GM19351 (cell line): ENCODE data around the gene COBL.

Source experiments
- ATAC-seq: cut with Tn5 transposase; IDR thresholded peaks from one replicate; pipeline ENCODE4 v1.9.1; 2021; ENCODE audit warnings: mild to moderate bottlenecking, moderate library complexity; ENCODE audit not compliant: unreplicated experiment

The COBL gene

DNA sequence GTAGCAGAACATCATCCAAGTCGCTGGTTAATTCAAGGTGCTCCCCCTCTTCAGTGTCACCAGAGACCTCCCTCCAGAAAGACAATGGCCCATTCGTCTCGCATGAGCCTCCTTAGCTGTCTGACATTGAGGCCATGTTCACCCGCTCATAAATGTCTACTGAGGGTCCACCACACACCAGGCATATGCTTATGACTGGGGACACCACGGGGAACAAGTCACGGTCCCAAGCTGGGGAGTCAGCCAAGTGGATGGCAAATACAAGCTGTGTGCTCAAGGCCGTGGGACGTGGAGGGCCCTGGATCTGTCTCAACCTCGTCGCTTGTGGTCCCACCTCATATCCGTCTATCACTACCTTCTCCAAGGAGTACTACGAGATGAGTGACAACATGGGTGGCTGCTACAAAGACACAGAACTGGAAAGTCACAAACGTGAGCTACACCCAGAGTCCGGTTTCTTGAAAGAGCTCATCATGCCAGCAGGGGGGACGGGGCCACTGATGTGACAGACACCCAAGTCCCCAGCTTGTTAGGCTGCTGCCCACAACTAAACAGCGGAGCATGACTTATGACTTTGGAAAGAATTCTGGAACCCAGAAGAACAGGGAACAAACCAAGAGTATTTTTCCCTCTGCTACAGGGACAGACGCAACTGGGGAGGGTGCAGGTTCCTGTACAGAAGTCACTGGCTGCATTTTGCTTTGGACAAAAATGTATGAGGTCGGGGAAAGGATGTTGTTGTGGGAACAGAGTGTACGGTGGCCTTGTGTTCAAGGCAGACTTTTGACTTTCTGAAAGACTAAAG is 189.6 kb downstream of the COBL start:
- no peak for ATAC-seq

- no peak for ATAC-seq
These were observed 190.3 kb downstream of the COBL start for GRCh38 chr7:51126324-51126723.

DNA sequence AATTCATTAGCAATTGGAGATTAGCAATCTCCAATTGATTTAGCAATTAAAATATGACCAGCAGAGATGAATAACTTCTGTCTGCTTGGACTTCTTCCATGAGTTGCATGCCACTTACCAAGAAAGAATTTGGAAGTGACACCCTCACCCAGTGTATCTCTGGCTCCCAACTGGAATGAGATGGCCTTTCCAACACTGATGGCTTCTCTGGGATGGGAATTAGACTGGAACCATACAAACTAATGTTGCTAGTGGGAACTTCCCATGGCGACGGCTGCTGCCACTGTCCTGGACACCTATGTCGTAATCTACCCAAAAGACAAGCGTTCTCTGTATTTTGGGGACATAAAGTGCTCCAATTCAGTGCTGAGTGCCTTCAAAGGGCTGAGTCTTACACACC is 192.3 kb downstream of the COBL start:
- ATAC-seq, result no peak

- no peak for ATAC-seq
These were observed 193.1 kb downstream of the COBL start for GRCh38 chr7:51123322-51124019.

DNA sequence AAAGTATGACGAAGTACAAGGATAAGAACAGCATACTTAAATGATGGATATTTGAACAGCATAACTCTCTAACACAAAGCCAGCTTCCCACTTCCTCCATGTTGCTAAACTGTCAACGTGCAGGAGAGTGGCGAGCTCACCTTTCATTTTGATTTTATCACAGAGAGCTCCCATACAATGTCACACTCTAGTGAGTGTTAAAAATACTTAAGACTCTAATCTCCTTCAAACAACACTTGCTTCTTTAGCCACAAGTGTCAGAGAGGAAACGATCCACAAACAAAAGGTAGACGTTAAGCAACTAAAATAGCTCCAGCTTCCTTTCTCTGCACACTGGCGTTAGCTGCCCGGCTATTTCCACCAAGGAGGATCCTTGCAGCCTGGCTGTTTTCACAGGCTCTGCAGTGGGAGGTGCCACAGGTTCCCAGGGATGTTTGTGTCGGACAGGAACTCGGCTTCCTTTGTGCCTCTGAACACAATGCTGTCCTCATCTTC is 194.6 kb downstream of the COBL start:
- no peak for ATAC-seq

DNA sequence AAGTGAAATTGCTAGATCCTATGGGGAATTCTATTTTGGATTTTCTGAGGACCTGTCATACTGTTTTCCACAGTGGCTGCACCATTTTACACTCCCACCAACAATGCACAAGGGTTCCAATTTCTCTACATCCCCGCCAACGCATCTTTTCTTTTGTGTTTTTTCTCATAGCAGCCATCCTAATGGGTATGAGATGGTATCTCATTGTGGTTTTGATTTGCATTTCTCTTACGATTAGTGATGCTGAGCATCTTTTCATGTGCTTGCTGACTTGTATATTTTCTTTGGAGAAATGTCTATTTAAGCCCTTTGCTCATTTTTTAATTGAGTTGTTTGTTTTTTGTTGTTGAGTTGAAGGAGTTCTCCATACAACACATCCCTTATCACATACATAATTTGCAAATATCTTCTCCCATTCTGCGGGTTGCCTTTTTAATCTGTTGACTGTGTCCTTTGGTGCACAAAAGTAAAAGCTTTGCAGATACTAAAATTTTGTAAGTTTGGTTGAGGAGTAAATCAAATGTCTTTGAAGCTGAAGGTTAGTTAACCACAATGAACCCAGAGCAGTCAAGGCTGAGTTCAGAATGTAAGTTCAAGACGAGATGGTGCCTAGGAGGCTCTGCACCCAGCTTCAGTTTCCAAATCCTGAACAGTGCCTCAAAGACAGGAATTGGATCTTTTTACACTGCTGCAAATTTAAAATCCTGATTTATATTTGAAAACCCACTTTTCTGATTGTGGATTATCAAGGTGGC is 195.4 kb downstream of the COBL start:
- ATAC-seq, result no peak

GRCh38 chr7:51118628-51119027 is 198.0 kb downstream of the COBL start:
- no peak for ATAC-seq

DNA sequence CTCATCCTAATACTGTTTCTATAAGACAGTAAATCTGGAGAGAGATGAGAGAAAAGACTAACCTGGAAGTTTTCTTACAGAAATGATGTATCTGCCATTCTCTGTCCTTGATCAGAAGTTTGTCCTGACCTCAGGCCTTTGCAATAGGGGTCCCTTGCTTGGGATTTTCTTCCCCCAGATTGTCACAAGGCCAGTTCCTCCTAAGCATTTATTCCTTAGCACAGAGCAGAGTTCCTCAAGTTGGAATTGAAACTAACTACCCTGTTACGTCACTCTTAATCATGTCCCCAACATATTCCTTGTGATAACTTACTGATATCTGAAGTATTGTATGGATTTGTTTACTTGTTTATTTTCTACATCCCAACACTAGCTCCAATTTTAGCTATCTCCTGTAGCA is 202.1 kb downstream of the COBL start:
- no peak for ATAC-seq

DNA sequence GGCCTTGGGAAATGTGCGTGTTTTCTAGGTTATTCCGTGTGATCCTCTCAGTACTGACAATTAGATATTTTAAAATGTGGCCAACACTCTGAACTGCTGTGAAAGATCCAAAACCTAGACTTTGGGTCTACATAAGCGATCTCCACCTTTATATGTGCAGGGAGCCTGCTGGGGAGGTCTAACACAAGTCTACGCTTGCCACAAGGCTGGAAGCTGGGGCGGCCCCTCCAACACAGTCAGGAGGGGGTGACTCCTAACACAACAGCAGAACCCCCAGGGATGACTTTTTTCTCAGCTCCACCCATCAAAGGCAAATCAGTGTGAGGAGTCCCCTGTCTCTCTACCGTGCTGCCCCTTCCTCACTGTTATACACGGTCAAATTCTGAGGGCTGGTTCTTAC is 202.6 kb downstream of the COBL start:
- ATAC-seq, result no peak

DNA sequence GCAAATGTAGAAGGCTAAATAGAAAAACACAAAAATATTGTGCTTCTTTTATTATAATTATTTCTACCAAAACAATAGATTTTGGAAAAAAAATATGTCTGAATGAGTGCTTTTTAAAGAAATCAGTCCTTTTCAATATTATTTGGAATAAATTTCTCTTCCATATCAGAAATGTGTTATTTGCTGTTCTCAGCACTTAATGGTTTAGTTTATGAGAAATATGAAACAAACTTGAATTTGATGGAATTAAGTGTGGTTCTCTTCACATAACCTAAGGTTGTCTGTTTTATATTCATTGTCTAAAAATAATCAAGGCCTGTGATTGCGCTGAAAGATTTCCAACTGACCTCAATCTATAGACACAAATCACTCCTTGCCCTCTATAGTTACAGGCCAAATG is 203.0 kb downstream of the COBL start:
- no peak for ATAC-seq

- no peak for ATAC-seq
These were observed 205.2 kb downstream of the COBL start for GRCh38 chr7:51111241-51111940.

GRCh38 chr7:51108134-51108533 is 208.5 kb downstream of the COBL start:
- no peak for ATAC-seq

DNA sequence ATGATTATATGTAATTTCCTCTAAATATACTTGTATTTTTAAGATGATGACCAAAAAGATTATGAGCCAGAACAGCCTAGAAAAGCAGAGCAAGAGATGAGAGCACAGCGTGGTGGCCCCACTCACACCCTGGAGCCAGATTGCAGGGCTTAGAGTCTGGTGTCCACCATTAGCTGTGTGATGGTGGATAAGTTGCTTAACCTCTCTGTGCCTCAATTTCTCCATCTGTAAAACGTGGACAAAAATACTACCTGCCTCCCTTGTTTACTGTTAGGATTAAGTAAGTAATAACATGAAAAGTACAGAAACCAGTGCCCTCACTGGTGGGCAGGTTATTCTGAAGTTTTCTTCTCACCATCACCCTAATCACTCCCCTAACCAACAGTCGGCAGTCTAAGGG is 212.3 kb downstream of the COBL start:
- no peak for ATAC-seq

DNA sequence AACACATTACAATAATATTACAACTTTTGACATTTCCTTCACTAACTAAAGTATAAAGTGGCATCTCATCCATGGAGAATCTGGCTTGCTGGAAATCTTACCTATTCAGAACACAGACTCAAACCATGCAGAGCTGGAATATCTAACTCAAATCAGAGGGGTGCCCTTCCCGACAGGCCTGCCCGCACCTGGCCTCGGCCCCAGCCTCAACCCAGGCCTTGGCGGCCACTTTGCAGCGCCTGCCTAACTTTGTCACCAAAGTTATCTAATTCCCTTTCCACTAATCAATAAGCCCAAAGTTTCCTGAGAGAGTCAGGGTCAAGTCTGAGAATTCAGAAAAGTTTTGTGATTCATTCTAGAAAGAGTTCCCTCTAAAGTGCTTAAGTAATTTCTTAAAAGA is 212.9 kb downstream of the COBL start:
- ATAC-seq, result no peak

- no peak for ATAC-seq
These were observed 213.8 kb downstream of the COBL start for GRCh38 chr7:51102828-51103227.

DNA sequence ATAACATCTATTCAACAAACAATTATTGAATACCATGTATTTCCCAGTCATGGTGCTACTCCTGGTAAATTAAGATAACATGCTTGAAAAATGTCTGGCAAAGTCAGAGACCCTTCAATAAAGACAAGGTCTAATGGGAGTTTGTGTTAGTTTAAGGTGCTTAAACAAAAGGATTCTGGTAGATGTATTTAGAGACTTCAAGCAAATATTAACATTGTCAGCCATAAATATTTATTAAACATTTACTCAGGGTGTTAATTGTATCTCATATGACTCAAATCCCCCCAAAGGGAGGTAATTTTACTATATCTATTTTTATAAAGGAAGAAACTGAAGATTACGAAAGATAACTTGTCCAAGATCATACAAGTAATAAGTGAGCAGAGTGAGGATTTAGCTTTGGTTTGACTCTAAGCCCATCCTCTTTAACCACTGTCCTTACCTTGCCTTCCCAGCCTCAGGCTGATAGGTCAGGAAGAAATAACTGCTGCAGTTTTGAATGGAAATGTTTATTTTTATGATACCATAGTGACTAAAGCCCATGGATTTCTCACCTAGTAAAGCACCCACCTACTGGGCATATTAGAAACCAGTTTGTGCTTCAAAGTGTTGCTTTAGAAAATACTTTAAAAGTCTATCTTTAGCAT is 215.4 kb downstream of the COBL start:
- no peak for ATAC-seq

DNA sequence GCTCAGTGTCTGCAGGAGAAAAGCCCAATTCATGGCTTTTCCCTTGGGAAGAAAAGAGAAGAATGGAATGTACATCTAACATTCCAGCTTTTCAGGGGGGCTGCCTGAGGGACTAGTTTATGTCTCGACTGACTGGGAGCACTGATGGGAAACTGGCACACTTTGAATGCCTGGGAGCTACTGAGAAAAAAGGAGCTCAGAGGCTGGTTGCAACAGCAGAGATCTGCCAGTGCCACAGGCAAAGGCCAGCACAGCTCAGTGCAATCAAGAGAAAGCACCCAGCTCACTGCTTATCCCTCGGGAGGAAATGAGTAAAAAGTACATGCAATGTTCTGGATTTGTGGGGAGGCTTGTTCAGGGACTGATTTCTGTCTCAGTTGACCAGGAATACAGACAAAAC is 226.2 kb downstream of the COBL start:
- no peak for ATAC-seq

GRCh38 chr7:51085034-51085692 is 231.4 kb downstream of the COBL start:
- ATAC-seq, result no peak

DNA sequence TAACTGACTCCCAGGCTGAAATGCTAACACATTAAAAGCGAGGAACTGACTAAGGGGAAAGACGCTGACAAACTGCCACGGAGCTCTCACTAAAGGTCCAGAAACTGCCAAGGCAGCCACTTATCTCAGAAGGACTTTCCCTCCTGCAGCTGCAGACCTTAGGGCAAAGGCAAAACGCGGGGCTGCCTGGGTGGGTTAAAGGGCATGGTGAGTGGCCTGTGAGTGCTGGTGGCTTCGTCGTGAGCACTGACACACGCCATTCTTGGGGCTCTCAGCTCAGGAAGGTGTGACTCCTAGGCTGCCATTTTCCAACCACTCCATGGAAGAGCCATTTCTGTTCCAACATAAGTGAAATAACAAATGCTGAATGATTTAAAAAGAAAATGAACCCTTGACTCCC is 232.5 kb downstream of the COBL start:
- no peak for ATAC-seq

DNA sequence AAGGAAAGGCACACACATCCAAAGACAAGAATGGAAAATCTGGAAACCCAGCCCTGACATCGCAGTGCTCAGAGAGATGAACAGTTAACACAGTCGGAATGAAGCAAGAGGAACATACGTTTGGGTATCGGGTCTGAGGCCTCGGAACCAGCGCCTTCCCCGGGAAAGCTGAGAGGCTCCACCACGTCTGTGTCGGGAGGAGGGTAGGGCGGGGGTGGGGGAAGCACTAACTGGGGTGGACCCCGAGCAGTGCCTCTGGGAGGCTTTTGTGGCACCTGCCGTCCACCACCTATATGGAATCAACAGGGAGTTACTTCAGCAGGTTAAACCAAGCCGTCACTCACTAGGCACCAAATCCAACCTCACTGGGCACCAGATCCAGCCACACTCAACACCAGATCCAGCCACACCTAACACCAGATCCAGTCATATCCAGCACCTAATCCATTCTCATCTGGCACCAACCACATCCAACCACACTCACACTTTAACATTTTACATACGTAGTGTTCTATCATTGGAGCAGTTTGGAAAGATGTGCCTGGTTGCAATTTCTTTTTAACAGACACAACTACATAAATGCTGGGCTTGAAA is 233.6 kb downstream of the COBL start:
- ATAC-seq, result no peak
